ENCODE measurements around the gene GRIN3A.

- TF ChIP-seq POLR2A (IDR thresholded peaks at IDR 0.05), result no peak
- no peak for TF ChIP-seq CTCF (IDR thresholded peaks at IDR 0.05)
Observed at GRCh38 chr9:101634741-101635409, 103.6 kb downstream of the GRIN3A start.

Data from esophagus squamous epithelium (tissue), 4 donors.